A549 (cell line): Measurements from ENCODE around the gene RAPGEFL1. TPM values are rescaled to one million over a fixed set of nuclear protein-coding genes. Genes with fewer than 3 reads are reported as not detected.

ENCODE experiments used
- ATAC-seq, 2 experiments: fragments of 200-7000 bp in 1 of 2; fragments of >200 bp in 1 of 2; cut with Nextera tagmentation in 1 of 2; cut with Tn5 transposase in 1 of 2; 3 replicates each; pipeline versions ENCODE4 v1.8.0 to v1.9.1; 2018 to 2020; ENCODE audit warnings: mild to moderate bottlenecking in 1 of 2, moderate library complexity in 1 of 2
- CTCF ChIA-PET: fragments of 300-600 bp; sonication (Branson Sonifier 250); formaldehyde crosslinking; extraction: SDS; loops from one replicate; lab custom pipeline; 2021; ENCODE audit warnings: antibody characterized with exemption, inconsistent platforms; lab: Yijun Ruan, JAX
- POLR2A ChIA-PET: fragments of 350-600 bp; formaldehyde crosslinking; extraction: SDS; loops from one replicate; lab custom pipeline; 2021; ENCODE audit warnings: antibody characterized with exemption, inconsistent platforms; lab: Yijun Ruan, JAX
- DNase-seq, 2 experiments: peaks; one replicate each; pipeline versions ENCODE4 v3.0.0 to v3.0.0-alpha.2; 2011 to 2016; ENCODE audit warnings: low read depth in 1 of 2, low spot score in 1 of 2
- FAIRE-seq: peaks from 2 replicates; lab custom pipeline; 2011; peaks lifted over from hg19 to GRCh38; lab: Jason Lieb, UNC
- H3K27ac ChIP-seq, 2 experiments: fragments of >200 bp; sonication (Bioruptor Twin); formaldehyde crosslinking; 3 replicates each; pipeline ENCODE4 v1.5.1; 2016 to 2017
- H3K4me1 ChIP-seq: fragments of >200 bp; sonication (Bioruptor Twin); formaldehyde crosslinking; 3 replicates; pipeline ENCODE4 v1.6.1; 2016
- H3K4me2 ChIP-seq: fragments of >200 bp; sonication (Bioruptor Twin); formaldehyde crosslinking; 3 replicates; pipeline ENCODE4 v1.6.1; 2016
- H3K4me3 ChIP-seq: fragments of >200 bp; sonication (Bioruptor Twin); formaldehyde crosslinking; 3 replicates; pipeline ENCODE4 v1.5.1; 2016
- H3K9me3 ChIP-seq: fragments of >200 bp; sonication (Bioruptor Twin); formaldehyde crosslinking; 3 replicates; pipeline ENCODE4 v1.6.1; 2016
- BCL3 ChIP-seq: fragments of >200 bp; sonication (Bioruptor Twin); formaldehyde crosslinking; IDR thresholded peaks from 3 replicates; pipeline ENCODE4 v1.6.1; 2016
- BHLHE40 ChIP-seq: IDR thresholded peaks from 2 replicates; pipeline ENCODE4 v1.6.1; 2012; ENCODE audit warnings: low read depth, low read length, inconsistent platforms
- CBX2 ChIP-seq: fragments of 200-600 bp; sonication (generic); IDR thresholded peaks from 2 replicates; pipeline ENCODE4 v1.6.1; 2016; ENCODE audit warnings: low read depth, mild to moderate bottlenecking, borderline replicate concordance
- CBX8 ChIP-seq: fragments of 200-600 bp; sonication (generic); IDR thresholded peaks from 2 replicates; pipeline ENCODE4 v1.6.1; 2016
- CEBPB ChIP-seq, 2 experiments: fragments of >200 bp in 1 of 2; sonication (Bioruptor Twin) in 1 of 2; formaldehyde crosslinking in 1 of 2; IDR thresholded peaks; 2 replicates each; pipeline ENCODE4 v1.6.1; 2012 to 2016
- CHD2 ChIP-seq: fragments of 150-350 bp; IDR thresholded peaks from 2 replicates; pipeline ENCODE4 v1.6.1; 2014; ENCODE audit warnings: low read length; ENCODE audit not compliant: partially characterized antibody
- CTCF ChIP-seq: fragments of >200 bp; sonication (Bioruptor Twin); formaldehyde crosslinking; IDR thresholded peaks from 3 replicates; pipeline ENCODE4 v1.5.1; 2016
- FOSL2 ChIP-seq, 2 experiments: fragments of 450-650 bp in 1 of 2; fragments of >200 bp in 1 of 2; sonication (Bioruptor Twin) in 1 of 2; formaldehyde crosslinking; IDR thresholded peaks; 2 replicates each; pipeline versions ENCODE4 v1.5.0 to v1.6.1; 2016 to 2020; ENCODE audit warnings: mild to moderate bottlenecking in 1 of 2, moderate library complexity in 1 of 2
- FOXS1 ChIP-seq: fragments of 250-450 bp; sonication (Bioruptor Pico); IDR thresholded peaks from 2 replicates; pipeline ENCODE4 v1.5.0; 2020; ENCODE audit warnings: mild to moderate bottlenecking, moderate library complexity
- HOXB13 ChIP-seq: fragments of 250-450 bp; sonication (Bioruptor Pico); IDR thresholded peaks from 2 replicates; pipeline ENCODE4 v1.5.0; 2020; ENCODE audit warnings: low read depth, mild to moderate bottlenecking, moderate library complexity
- HOXB5 ChIP-seq: fragments of 250-450 bp; sonication (Bioruptor Pico); IDR thresholded peaks from 2 replicates; pipeline ENCODE4 v1.5.0; 2020; ENCODE audit warnings: mild to moderate bottlenecking, moderate library complexity
- KDM5A ChIP-seq: fragments of 200-600 bp; sonication (generic); IDR thresholded peaks from 2 replicates; pipeline ENCODE4 v1.6.1; 2016; ENCODE audit warnings: antibody characterized with exemption, mild to moderate bottlenecking
- NFE2L2 ChIP-seq: fragments of 150-350 bp; conservative IDR thresholded peaks from 2 replicates; pipeline ENCODE4 v1.6.1; 2014; ENCODE audit warnings: low read length
- NPAS2 ChIP-seq: fragments of 250-450 bp; sonication (Bioruptor Pico); IDR thresholded peaks from 2 replicates; pipeline ENCODE4 v1.8.0; 2022; ENCODE audit warnings: mild to moderate bottlenecking, moderate library complexity, borderline replicate concordance
- PHF8 ChIP-seq: fragments of 200-600 bp; sonication (generic); IDR thresholded peaks from 2 replicates; pipeline ENCODE4 v1.6.1; 2016; ENCODE audit warnings: low read depth, mild to moderate bottlenecking, antibody characterized with exemption, moderate library complexity, borderline replicate concordance
- POLR2A ChIP-seq: IDR thresholded peaks from 2 replicates; pipeline ENCODE4 v1.6.1; 2012; ENCODE audit warnings: mild to moderate bottlenecking, low read length
- RNF2 ChIP-seq: fragments of 200-600 bp; sonication (generic); IDR thresholded peaks from 2 replicates; pipeline ENCODE4 v1.6.1; 2016; ENCODE audit warnings: low read depth, mild to moderate bottlenecking, antibody characterized with exemption, moderate library complexity, borderline replicate concordance
- USF2 ChIP-seq: fragments of 450-650 bp; IDR thresholded peaks from 2 replicates; pipeline ENCODE4 v1.6.1; 2014; ENCODE audit warnings: antibody characterized with exemption
- ZNF302 ChIP-seq: fragments of 250-450 bp; sonication (Bioruptor Pico); IDR thresholded peaks from 2 replicates; pipeline ENCODE4 v1.9.0; 2021; ENCODE audit warnings: inconsistent platforms, mild to moderate bottlenecking, moderate library complexity
- WGBS: methylation state at CpG from one replicate; pipeline ENCODE4 v1.1.6; 2017; ENCODE audit errors: missing lambda C conversion rate; 5-methylcytosine and 5-hydroxymethylcytosine counted together
- polyA plus RNA-seq, 4 experiments: library from polyadenylated mRNA; depleted of rRNA in 3 of 4; stranded (reverse); fragments of >200 nt; fragmentation: RNase III in 1 of 4; extraction: RNeasy Plus Mini Kit Qiagen cat#74134 plus additional on column Dnase treatment in 1 of 4; gene quantifications; 2 replicates in 3 of 4; 3 replicates in 1 of 4; pipeline ENCODE4 v1.2.3, GENCODE V29; 2011 to 2017
- TF ChIP-seq, protein P1 (sequence below): fragments of 250-450 bp; sonication (Bioruptor Pico); IDR thresholded peaks from 2 replicates; pipeline ENCODE4 v1.5.0; 2020; ENCODE audit warnings: low read depth, mild to moderate bottlenecking, moderate library complexity

RAPGEFL1 gene
- polyA plus RNA-seq, 2 of the 4 experiments (the other 2 are of a cell fraction): 4.1 to 4.8 TPM

DNA sequence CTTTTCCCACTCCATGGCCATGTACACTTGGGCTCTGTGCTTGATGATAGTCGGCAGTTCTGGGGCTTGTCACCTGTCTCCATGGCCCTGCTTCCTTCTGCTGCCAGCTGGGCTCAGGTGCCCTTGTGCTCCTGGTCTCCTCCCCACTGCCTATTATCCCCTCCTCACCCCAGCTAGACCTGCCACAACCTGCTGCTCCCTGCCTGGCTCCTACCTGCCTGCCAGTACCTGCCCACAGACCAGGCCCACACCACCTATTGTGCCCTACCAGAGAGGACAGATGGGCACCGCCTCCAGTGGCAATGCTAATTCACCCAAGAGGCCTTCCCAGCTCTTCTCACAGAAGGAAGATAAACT, 538 bp upstream of the RAPGEFL1 start:
- peak in 1 of 2 experiments; percentile 2; a peak in 1 of 6 replicates for ATAC-seq
- ChIA-PET CTCF (interaction anchor here (0.9 to 16.5 kb wide), 8 partner anchors 9 to 163 kb away, joined by 4 to 195 read pairs (median 12); partner anchors contain the start of gene CSF3), POLR2A (no interaction called here)
- no peaks in the 10 kb centered on the region for H3K9me3 ChIP-seq
- 74% methylated on average over 2 of the region's 2 CpGs for WGBS
- no peak overlapping the region for H3K27ac ChIP-seq
- TF ChIP-seq NPAS2 (CRISPR knock-in tag) (no peak), USF2 (no peak), CBX8 (no peak), KDM5A (no peak)
- no peak for FAIRE-seq
- peaks cover 26% of the 10 kb centered on the region for H3K4me1 ChIP-seq
- no peak for DNase-seq
- no peak overlapping the region; the same call in 2 of the 3 replicates for H3K4me2 ChIP-seq
- H3K4me3 ChIP-seq: no peak overlapping the region

DNA sequence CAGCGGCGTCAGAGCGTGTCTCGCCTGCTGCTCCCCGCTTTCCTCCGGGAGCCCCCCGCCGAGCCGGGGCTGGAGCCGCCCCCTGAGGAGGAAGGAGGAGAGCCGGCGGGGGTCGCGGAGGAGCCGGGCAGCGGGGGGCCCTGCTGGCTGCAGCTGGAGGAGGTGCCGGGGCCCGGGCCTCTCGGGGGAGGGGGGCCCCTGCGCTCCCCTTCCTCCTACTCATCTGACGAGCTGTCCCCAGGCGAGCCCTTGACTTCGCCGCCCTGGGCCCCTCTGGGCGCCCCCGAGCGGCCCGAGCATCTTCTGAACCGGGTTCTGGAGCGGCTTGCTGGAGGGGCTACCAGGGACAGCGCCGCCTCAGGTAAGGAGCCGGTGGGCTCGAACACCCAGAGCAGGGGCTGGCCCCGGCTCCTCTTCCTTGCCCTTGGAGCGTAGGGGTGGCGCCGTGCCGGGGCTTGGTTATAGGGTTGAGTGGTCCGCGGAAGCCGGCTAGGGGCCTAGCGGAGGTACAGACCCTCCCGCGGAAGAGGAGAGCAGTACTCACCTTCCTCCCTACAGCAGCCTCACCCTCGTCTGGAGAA, 841 bp downstream of the RAPGEFL1 start:
- TF ChIP-seq CEBPB (IDR thresholded peaks at IDR 0.05) (no peak), FOXS1 (no peak), FOSL2 (IDR thresholded peaks at IDR 0.05) (no peak), FOSL2 (CRISPR knock-in tag; IDR thresholded peaks at IDR 0.05) (no peak), POLR2A (no peak)
- Histone ChIP-seq H3K4me3 (no peak overlapping the region), H3K27ac (peak overlapping the region in 1 of 2 experiments; percentile 47; a peak in 2 of 6 replicates), H3K4me1 (peaks cover 26% of the 10 kb centered on the region), H3K4me2 (no peak overlapping the region), H3K9me3 (no peaks in the 10 kb centered on the region)
- POLR2A ChIA-PET: no interaction called here
- no peak for FAIRE-seq
- no peak for ATAC-seq
- CTCF ChIA-PET: interaction anchor here (1.1 to 16.5 kb wide), 9 partner anchors 7 to 163 kb away, joined by 3 to 195 read pairs (median 10); partner anchors contain the start of genes CSF3 and WIPF2
- DNase-seq: no peak
- WGBS: 96% methylated on average over 41 of the region's 46 CpGs

- Histone ChIP-seq H3K4me1 (peaks cover 26% of the 10 kb centered on the region), H3K4me3 (no peak overlapping the region), H3K9me3 (no peaks in the 10 kb centered on the region)
Measured at GRCh38 chr17:40178660-40179059, 1.4 kb downstream of the RAPGEFL1 start.

More at GRCh38 chr17:40178660-40179059, 1.4 kb downstream of the RAPGEFL1 start:
- ATAC-seq: no peak
- no peak for FAIRE-seq
- Histone ChIP-seq H3K4me2 (no peak overlapping the region), H3K27ac (no peak overlapping the region)
- CTCF ChIA-PET: interaction anchor here (1.1 to 16.5 kb wide), 10 partner anchors 8 to 163 kb away, joined by 3 to 195 read pairs (median 8); partner anchors contain the start of genes CSF3 and WIPF2
- no peak for DNase-seq
- 95% methylated on average over 7 of the region's 7 CpGs for WGBS
- TF ChIP-seq RNF2 (no peak), CEBPB (IDR thresholded peaks at IDR 0.05) (no peak), CBX2 (no peak), ZNF302 (CRISPR knock-in tag) (no peak), POLR2A (no peak), CBX8 (no peak), PHF8 (no peak), CHD2 (no peak), CTCF (no peak), HOXB5 (CRISPR knock-in tag) (no peak), BHLHE40 (no peak), NFE2L2 (no peak), BCL3 (no peak), KDM5A (no peak), HOXB13 (no peak)
- TF ChIP-seq, protein P1, sequence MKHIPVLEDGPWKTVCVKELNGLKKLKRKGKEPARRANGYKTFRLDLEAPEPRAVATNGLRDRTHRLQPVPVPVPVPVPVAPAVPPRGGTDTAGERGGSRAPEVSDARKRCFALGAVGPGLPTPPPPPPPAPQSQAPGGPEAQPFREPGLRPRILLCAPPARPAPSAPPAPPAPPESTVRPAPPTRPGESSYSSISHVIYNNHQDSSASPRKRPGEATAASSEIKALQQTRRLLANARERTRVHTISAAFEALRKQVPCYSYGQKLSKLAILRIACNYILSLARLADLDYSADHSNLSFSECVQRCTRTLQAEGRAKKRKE (CRISPR knock-in tag): no peak
- POLR2A ChIA-PET: no interaction called here
